ENCODE measurements around the gene RRAD.
"Not testable (repeated sequence)": the region's sequence is repeated elsewhere in the genome, so short reads cannot be mapped to it uniquely, and the experiment has no call there.

Gene RRAD

GRCh38 chr16:66925322-66925840, at the start of gene RRAD:
TSS of gene RRAD (minus strand) at chr16:66925535. CDS start at chr16:66925179, 356 bp downstream.
- no peak for DNase-seq

- not testable (repeated sequence) for DNase-seq
Observed at GRCh38 chr16:66974932-66975246, 49.6 kb upstream of the RRAD start.

GRCh38 chr16:66974156-66974931, 49.0 kb upstream of the RRAD start:
- not testable (repeated sequence) for DNase-seq

- DNase-seq = no peak
Observed at GRCh38 chr16:66973716-66974115, 48.4 kb upstream of the RRAD start.

- no peak for DNase-seq
Observed at GRCh38 chr16:66972983-66973382, 47.6 kb upstream of the RRAD start.

- no peak for DNase-seq
Observed at GRCh38 chr16:66970775-66971720, 45.7 kb upstream of the RRAD start.

- no peak for DNase-seq
Observed at GRCh38 chr16:66968847-66969246, 43.5 kb upstream of the RRAD start.

GRCh38 chr16:66964049-66964448, 38.7 kb upstream of the RRAD start:
- DNase-seq = no peak

GRCh38 chr16:66961914-66962313, 36.6 kb upstream of the RRAD start:
- no peak for DNase-seq

- peak; percentile 63 to 67 for DNase-seq
Observed at GRCh38 chr16:66961065-66961744, 35.9 kb upstream of the RRAD start, which contains the start of gene CES3. TSS of gene CES3 (plus strand) at chr16:66961266. CDS start at chr16:66961308, 42 bp downstream.

GRCh38 chr16:66960270-66960669, 34.9 kb upstream of the RRAD start:
- no peak for DNase-seq

- no peak for DNase-seq
Observed at GRCh38 chr16:66959704-66960161, 34.4 kb upstream of the RRAD start.

- no peak for DNase-seq
Observed at GRCh38 chr16:66958857-66959703, 33.7 kb upstream of the RRAD start.

GRCh38 chr16:66956154-66956457, 30.8 kb upstream of the RRAD start:
- not testable (repeated sequence) for DNase-seq

- DNase-seq = not testable (repeated sequence)
Observed at GRCh38 chr16:66955363-66956153, 30.2 kb upstream of the RRAD start.

- DNase-seq = peak; percentile 50 to 64
Observed at GRCh38 chr16:66954097-66954659, 28.8 kb upstream of the RRAD start.

GRCh38 chr16:66953462-66954096, 28.2 kb upstream of the RRAD start:
- no peak for DNase-seq

- no peak for DNase-seq
Observed at GRCh38 chr16:66952430-66953110, 27.2 kb upstream of the RRAD start.

GRCh38 chr16:66950971-66951790, 25.8 kb upstream of the RRAD start:
- no peak for DNase-seq
